Naive thymus-derived CD4-positive, alpha-beta T cell (primary cell): ENCODE results near the gene DICER1. TPM values are rescaled to one million over a fixed set of nuclear protein-coding genes. Genes with fewer than 3 reads are reported as not detected.
A peak's percentile ranks its signal among the peaks of the same experiment; 100 is the strongest.
"Not testable (repeated sequence)": the region's sequence is repeated elsewhere in the genome, so short reads cannot be mapped to it uniquely, and the experiment has no call there.

Experiments
- ATAC-seq: fragments of 150-1000 bp; cut with Tn5 transposase; 2 replicates; pipeline ENCODE4 v1.10.0; 2021; ENCODE audit warnings: mild to moderate bottlenecking, moderate library complexity
- CTCF ChIA-PET: fragments of 350-600 bp; sonication (Branson Sonifier 250); formaldehyde crosslinking; loops from one replicate; lab custom pipeline; 2021; ENCODE audit warnings: antibody characterized with exemption; lab: Charles Lee
- POLR2A ChIA-PET: fragments of 350-600 bp; sonication (Branson Sonifier 250); formaldehyde crosslinking; loops from one replicate; lab custom pipeline; 2021; ENCODE audit warnings: antibody characterized with exemption, inconsistent platforms; lab: Charles Lee
- DNase-seq, 9 donors: peaks; one replicate each; pipeline versions ENCODE4 v3.0.0 to v3.0.0-alpha.2; 2020 to 2022; ENCODE audit warnings: mixed read lengths in 1 of 9
- H3K27ac ChIP-seq: one replicate; pipeline ENCODE4 v1.7.0; 2013; ENCODE audit warnings: mild to moderate bottlenecking, low read depth, low read length, moderate library complexity
- H3K27me3 ChIP-seq, 2 donors: one replicate each; pipeline ENCODE4 v1.7.0; 2013; ENCODE audit warnings: low read length in 2 of 2, mild to moderate bottlenecking in 2 of 2, moderate library complexity in 2 of 2; ENCODE audit not compliant: control insufficient read depth in 2 of 2, insufficient read depth in 2 of 2
- H3K36me3 ChIP-seq, 3 experiments: 1 replicate in 2 of 3; 2 replicates in 1 of 3; pipeline ENCODE4 v1.7.0; 2013; ENCODE audit warnings: low read length in 3 of 3, mild to moderate bottlenecking in 3 of 3, moderate library complexity in 1 of 3; ENCODE audit not compliant: insufficient read depth in 3 of 3, control insufficient read depth in 2 of 3
- H3K4me1 ChIP-seq, 2 donors: one replicate each; pipeline ENCODE4 v1.7.0; 2013; ENCODE audit warnings: low read length in 2 of 2, mild to moderate bottlenecking in 2 of 2, moderate library complexity in 1 of 2; ENCODE audit not compliant: control insufficient read depth in 2 of 2, insufficient read depth in 2 of 2
- H3K4me3 ChIP-seq: 2 replicates; pipeline ENCODE4 v1.7.0; 2013; ENCODE audit warnings: mild to moderate bottlenecking, low read length
- H3K9me3 ChIP-seq, 3 experiments: 1 replicate in 2 of 3; 2 replicates in 1 of 3; pipeline ENCODE4 v1.7.0; 2013; ENCODE audit warnings: low read length in 3 of 3; ENCODE audit not compliant: control insufficient read depth in 2 of 3
- H3K27ac Mint-ChIP-seq, 9 donors: one replicate each; pipeline ENCODE4 v1.8.0; 2020 to 2022; ENCODE audit warnings: mixed read lengths in 9 of 9, mild to moderate bottlenecking in 8 of 9, moderate library complexity in 5 of 9, inconsistent platforms in 2 of 9
- H3K27me3 Mint-ChIP-seq, 5 donors: one replicate each; pipeline ENCODE4 v1.8.0; 2021 to 2022; ENCODE audit warnings: mixed read lengths in 5 of 5, mild to moderate bottlenecking in 1 of 5
- H3K36me3 Mint-ChIP-seq, 5 donors: one replicate each; pipeline ENCODE4 v1.8.0; 2020 to 2022; ENCODE audit warnings: mixed read lengths in 5 of 5, mild to moderate bottlenecking in 3 of 5, inconsistent platforms in 1 of 5
- H3K4me1 Mint-ChIP-seq, 7 donors: one replicate each; pipeline ENCODE4 v1.8.0; 2020 to 2022; ENCODE audit warnings: mixed read lengths in 7 of 7, mild to moderate bottlenecking in 3 of 7, inconsistent platforms in 1 of 7
- H3K4me3 Mint-ChIP-seq, 10 donors: one replicate each; pipeline ENCODE4 v1.8.0; 2020 to 2022; ENCODE audit warnings: mild to moderate bottlenecking in 10 of 10, mixed read lengths in 10 of 10, moderate library complexity in 6 of 10, inconsistent platforms in 2 of 10
- H3K9me3 Mint-ChIP-seq, 11 donors: one replicate each; pipeline ENCODE4 v1.8.0; 2020 to 2022; ENCODE audit warnings: mixed read lengths in 11 of 11, mild to moderate bottlenecking in 4 of 11, inconsistent platforms in 1 of 11, moderate library complexity in 1 of 11
- intact Hi-C, 2 donors: fragments of 100-400 bp; cut with micrococcal nuclease; formaldehyde crosslinking; loops; one replicate each; pipeline ENCODE4 v1.15.1; 2023
- polyA plus RNA-seq, 2 donors: library from polyadenylated mRNA; unstranded; fragments of 300-500 nt; fragmentation: Illumina TruSeq; gene quantifications; one replicate each; pipeline ENCODE4 v1.2.3, GENCODE V29; 2021
- total RNA-seq, 6 experiments: library from RNA in 5 of 6; stranded (reverse) in 5 of 6; gene quantifications; 1 replicate in 5 of 6; 2 replicates in 1 of 6; pipeline ENCODE4 v1.2.3 and lab custom pipeline; 2021 to 2026

DICER1 gene
- total and polyA plus RNA-seq, 7 experiments from 2014 or later = 11.0 to 78.2 (median 62.6) TPM

DNA sequence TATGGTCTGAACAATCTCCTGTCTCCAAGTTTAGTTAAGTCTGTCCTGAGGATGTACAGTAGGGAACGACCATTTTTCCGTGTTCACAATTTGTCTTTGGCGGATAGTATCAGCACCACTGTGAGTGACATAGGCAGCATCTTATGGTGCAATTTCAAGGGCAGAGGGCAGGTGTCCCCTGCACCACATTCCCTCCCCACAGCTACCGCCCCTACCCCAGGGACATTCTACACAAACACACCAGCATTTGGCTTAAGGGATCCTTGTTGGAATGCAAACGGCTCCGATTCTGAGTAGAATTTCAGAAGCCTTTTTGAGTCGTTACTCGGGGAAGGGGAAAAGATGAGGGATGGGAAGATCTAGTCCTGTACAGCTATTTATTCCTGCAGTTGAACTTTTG is 25.1 kb upstream of the DICER1 start:
- Histone ChIP-seq H3K4me3 (no peak overlapping the region), H3K27ac (no peak overlapping the region), H3K4me1 (no peaks in the 10 kb centered on the region), H3K9me3 (no peaks in the 10 kb centered on the region), H3K36me3 (no peaks in the 10 kb centered on the region), H3K27me3 (no peaks in the 10 kb centered on the region)
- intact Hi-C loops = no loop called here
- peaks cover 21 to 32% (median 27%) of the 10 kb centered on the region in 5 donors for H3K27me3 Mint-ChIP-seq
- no peak for ATAC-seq
- H3K4me3 Mint-ChIP-seq = no peak overlapping the region
- CTCF ChIA-PET = no interaction called here
- DNase-seq = no peak
- peaks cover 0 to 5% (median 0%) of the 10 kb centered on the region in 11 donors for H3K9me3 Mint-ChIP-seq
- peaks cover 0 to 32% (median 15%) of the 10 kb centered on the region in 5 donors for H3K36me3 Mint-ChIP-seq
- POLR2A ChIA-PET = no interaction called here
- H3K27ac Mint-ChIP-seq = no peak overlapping the region
- H3K4me1 Mint-ChIP-seq = peaks cover 0 to 13% (median 0%) of the 10 kb centered on the region in 7 donors

DNA sequence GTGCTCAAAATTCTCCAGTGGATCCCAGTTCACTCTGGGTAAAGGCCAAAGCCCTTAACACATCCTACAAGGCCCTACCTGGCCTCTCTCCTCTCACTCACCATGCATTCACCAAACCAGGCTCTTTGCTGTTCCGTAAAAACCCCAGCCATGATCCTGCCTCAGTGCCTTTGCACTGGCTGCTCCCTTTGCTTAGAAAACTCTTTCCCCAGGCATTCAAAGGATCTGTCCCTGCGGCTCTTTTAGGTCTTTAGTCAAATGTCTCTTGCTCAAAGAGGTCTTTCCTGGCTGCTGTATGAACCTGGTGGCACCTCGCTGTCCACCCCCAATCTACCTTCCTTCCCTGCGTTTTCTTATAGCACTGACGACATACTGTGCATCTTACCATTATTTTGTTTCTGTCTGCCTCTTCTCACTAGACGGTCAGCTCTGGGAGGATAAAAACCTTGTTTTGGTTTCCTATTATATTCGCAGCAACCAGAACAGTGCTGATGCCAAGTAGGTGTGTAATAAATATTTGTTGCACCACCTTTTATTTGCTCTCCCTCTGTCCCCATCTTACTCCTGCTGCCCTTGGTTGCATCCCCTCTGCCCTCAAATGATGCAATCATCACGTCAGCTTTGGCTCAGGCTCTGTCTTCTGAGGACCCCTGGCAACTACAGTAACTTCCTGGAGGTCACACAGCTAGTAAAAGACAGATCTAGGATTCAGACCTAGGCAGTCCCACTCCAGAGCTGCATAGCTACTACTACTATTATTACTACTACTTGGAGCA is 23.8 kb upstream of the DICER1 start:
- Mint-ChIP-seq H3K27me3 (peaks cover 12 to 21% (median 18%) of the 10 kb centered on the region in 5 donors), H3K36me3 (peaks cover 0 to 27% (median 15%) of the 10 kb centered on the region in 5 donors), H3K9me3 (peaks cover 0 to 3% (median 0%) of the 10 kb centered on the region in 11 donors), H3K27ac (no peak overlapping the region), H3K4me3 (no peak overlapping the region), H3K4me1 (peaks cover 0 to 10% (median 0%) of the 10 kb centered on the region in 7 donors)
- no peaks in the 10 kb centered on the region for H3K9me3 ChIP-seq
- H3K4me1 ChIP-seq = no peaks in the 10 kb centered on the region
- CTCF ChIA-PET = no interaction called here
- intact Hi-C loops = no loop called here
- POLR2A ChIA-PET = no interaction called here
- no peak for DNase-seq
- no peaks in the 10 kb centered on the region for H3K36me3 ChIP-seq
- H3K27ac ChIP-seq = no peak overlapping the region
- H3K4me3 ChIP-seq = no peak overlapping the region
- no peaks in the 10 kb centered on the region for H3K27me3 ChIP-seq
- no peak for ATAC-seq

DNA sequence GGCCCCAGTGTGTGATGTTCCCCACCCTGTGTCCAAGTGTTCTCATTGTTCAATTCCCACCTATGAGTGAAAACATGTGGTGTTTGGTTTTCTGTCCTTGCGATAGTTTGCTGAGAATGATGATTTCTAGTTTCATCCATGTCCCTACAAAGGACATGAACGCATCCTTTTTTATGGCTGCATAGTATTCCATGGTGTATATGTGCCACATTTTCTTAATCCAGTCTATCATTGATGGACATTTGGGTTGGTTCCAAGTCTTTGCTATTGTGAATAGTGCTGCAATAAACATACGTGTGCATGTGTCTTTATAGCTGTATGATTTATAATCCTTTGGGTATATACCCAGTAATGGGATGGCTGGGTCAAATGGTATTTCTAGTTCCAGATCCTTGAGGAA is 18.3 kb upstream of the DICER1 start:
- DNase-seq, H3K27ac ChIP-seq, H3K4me3 ChIP-seq, H3K4me1 ChIP-seq, H3K27ac Mint-ChIP-seq, H3K9me3 Mint-ChIP-seq, H3K4me1 Mint-ChIP-seq, POLR2A ChIA-PET, H3K36me3 ChIP-seq, intact Hi-C loops, H3K9me3 ChIP-seq, CTCF ChIA-PET, H3K27me3 ChIP-seq, ATAC-seq, H3K4me3 Mint-ChIP-seq: not testable (repeated sequence)
- Mint-ChIP-seq H3K27me3 (peaks cover 0 to 11% (median 0%) of the 10 kb centered on the region in 5 donors), H3K36me3 (peaks cover 0 to 18% (median 6%) of the 10 kb centered on the region in 5 donors)

DNA sequence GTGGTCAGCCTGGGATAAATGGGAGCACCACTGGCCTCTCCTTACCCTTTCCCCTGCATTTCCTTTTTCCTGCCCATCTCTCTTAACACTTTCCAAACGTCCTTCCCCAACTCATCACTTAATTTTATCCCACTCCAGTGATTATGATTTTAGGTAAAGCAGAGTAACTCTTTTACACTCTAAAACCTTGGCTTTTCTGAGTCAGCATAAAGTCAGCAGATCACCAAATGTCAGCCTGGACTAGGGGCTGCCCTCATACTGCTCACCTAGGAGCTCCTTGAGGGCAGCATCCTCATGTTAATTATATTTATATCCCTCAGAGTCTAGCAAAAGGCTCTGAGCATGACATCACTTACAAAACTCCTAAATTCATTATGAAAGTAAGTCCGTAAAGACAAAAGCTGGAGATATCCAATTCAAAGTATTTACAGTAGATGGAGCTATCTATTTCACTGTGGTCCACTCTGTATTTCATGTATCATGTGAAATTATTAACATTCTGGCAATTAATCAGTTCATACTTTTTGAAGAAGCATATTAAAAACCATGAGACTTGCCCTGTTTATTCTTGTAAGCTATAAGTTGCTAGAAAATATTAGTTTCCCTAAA is 17.0 kb upstream of the DICER1 start:
- ChIA-PET POLR2A (no interaction called here), CTCF (no interaction called here)
- intact Hi-C loops = no loop called here
- H3K27me3 Mint-ChIP-seq = peaks cover 0 to 11% (median 0%) of the 10 kb centered on the region in 5 donors
- H3K9me3 Mint-ChIP-seq = peaks cover 0 to 3% (median 0%) of the 10 kb centered on the region in 11 donors
- no peak overlapping the region for H3K27ac Mint-ChIP-seq
- Histone ChIP-seq H3K27ac (no peak overlapping the region), H3K4me1 (no peaks in the 10 kb centered on the region), H3K27me3 (no peaks in the 10 kb centered on the region), H3K4me3 (no peak overlapping the region), H3K9me3 (no peaks in the 10 kb centered on the region), H3K36me3 (no peaks in the 10 kb centered on the region)
- H3K4me3 Mint-ChIP-seq = no peak overlapping the region
- H3K36me3 Mint-ChIP-seq = peaks cover 0 to 9% (median 0%) of the 10 kb centered on the region in 5 donors
- no peak for ATAC-seq
- H3K4me1 Mint-ChIP-seq = peaks cover 0 to 7% (median 0%) of the 10 kb centered on the region in 7 donors
- no peak for DNase-seq

DNA sequence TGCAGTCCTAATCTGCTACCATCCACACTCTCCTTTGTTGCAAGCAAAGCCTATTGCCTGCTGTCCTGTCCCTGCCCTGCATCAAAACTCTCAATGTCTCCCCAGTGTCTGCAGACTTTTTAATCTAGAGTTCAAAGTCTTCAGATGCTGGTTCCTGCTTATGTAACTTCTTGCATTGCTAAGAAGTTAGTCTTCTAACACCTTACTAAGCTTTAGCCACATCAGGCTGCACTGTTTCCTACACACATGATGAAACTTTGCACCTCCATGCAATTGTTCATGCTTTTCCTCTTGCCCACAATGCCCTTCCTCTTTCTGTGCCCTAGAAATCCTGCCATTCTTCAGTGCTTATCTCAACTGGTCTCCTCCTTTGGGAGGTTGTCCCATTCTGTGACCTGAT is 16.2 kb upstream of the DICER1 start:
- ChIA-PET CTCF (no interaction called here), POLR2A (no interaction called here)
- no peak for DNase-seq
- no peaks in the 10 kb centered on the region for H3K36me3 ChIP-seq
- intact Hi-C loops = no loop called here
- Mint-ChIP-seq H3K9me3 (peaks cover 0 to 3% (median 0%) of the 10 kb centered on the region in 11 donors), H3K27ac (peak overlapping the region in 2 of 9 donors; percentile 11 to 24), H3K4me1 (peaks cover 0 to 7% (median 0%) of the 10 kb centered on the region in 7 donors), H3K4me3 (no peak overlapping the region), H3K27me3 (peaks cover 0 to 11% (median 0%) of the 10 kb centered on the region in 5 donors), H3K36me3 (peaks cover 0 to 3% (median 0%) of the 10 kb centered on the region in 5 donors)
- H3K9me3 ChIP-seq = no peaks in the 10 kb centered on the region
- H3K27ac ChIP-seq = no peak overlapping the region
- H3K4me1 ChIP-seq = no peaks in the 10 kb centered on the region
- H3K27me3 ChIP-seq = no peaks in the 10 kb centered on the region
- ATAC-seq = no peak
- no peak overlapping the region for H3K4me3 ChIP-seq

DNA sequence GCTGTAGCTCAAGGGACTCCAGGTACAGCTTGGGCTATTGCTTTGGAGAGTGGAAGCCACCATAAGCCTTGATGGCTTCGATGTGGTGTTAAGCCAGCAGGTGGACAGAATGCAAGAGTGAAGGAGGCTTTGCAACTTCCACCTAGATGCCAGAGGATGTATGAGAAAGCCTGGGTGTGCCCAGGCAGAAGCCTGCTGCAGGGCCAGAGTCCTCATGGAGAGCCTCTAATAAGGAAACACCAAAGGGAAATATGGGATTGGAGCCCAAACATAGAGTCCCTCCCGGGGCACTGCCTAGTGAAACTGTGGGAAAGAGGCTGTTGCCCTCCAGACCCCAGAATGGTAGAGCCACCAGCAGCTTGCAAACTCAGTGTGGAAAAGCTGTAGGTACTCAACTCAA is 9.8 kb upstream of the DICER1 start:
- peaks cover 0 to 4% (median 0%) of the 10 kb centered on the region in 7 donors for H3K4me1 Mint-ChIP-seq
- no peak overlapping the region for H3K27ac ChIP-seq
- CTCF ChIA-PET = no interaction called here
- H3K27ac Mint-ChIP-seq = no peak overlapping the region
- H3K36me3 ChIP-seq = no peaks in the 10 kb centered on the region
- H3K9me3 Mint-ChIP-seq = peaks cover 7 to 31% (median 13%) of the 10 kb centered on the region in 11 donors
- POLR2A ChIA-PET = interaction anchor here (0.7 kb wide), 1 partner anchor 14 kb away, joined by 5 read pairs; no protein-coding TSS in a partner anchor
- intact Hi-C loops = no loop called here
- H3K36me3 Mint-ChIP-seq = peaks cover 4 to 14% (median 8%) of the 10 kb centered on the region in 5 donors
- no peak for DNase-seq
- no peak for ATAC-seq
- no peaks in the 10 kb centered on the region for H3K4me1 ChIP-seq
- peaks cover 0 to 8% (median 0%) of the 10 kb centered on the region in 3 experiments for H3K9me3 ChIP-seq
- no peak overlapping the region for H3K4me3 ChIP-seq
- no peaks in the 10 kb centered on the region for H3K27me3 ChIP-seq
- H3K27me3 Mint-ChIP-seq = peaks cover 0 to 5% (median 0%) of the 10 kb centered on the region in 5 donors
- H3K4me3 Mint-ChIP-seq = no peak overlapping the region
